HG03175 (cell line): ENCODE data around the gene KRTAP2-3.
"Not testable (repeated sequence)": the region's sequence is repeated elsewhere in the genome, so short reads cannot be mapped to it uniquely, and the experiment has no call there.

Experiments used
- ATAC-seq: cut with Tn5 transposase; IDR thresholded peaks from one replicate; pipeline ENCODE4 v1.9.1; 2021; ENCODE audit warnings: mild to moderate bottlenecking, moderate library complexity; ENCODE audit not compliant: unreplicated experiment

Gene KRTAP2-3

DNA sequence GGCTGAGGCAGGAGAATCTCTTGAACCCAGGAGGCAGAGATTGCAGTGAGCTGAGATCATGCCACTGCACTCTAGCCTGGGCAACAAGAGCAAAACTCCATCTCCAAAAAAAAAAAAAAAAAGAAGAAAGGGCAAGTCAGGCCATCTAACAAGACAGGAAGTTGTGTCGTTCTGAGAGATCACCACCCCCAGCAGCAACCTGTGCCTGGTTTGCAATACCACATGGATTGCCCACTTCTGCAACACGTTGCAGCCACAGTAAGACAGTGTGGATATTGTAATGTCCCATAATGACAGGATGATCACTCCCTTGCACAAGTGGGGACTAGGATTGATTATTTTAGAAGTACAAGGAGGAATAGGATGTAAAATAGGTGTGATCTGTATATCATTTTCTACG is 9.1 kb upstream of the KRTAP2-3 start:
- no peak for ATAC-seq

DNA sequence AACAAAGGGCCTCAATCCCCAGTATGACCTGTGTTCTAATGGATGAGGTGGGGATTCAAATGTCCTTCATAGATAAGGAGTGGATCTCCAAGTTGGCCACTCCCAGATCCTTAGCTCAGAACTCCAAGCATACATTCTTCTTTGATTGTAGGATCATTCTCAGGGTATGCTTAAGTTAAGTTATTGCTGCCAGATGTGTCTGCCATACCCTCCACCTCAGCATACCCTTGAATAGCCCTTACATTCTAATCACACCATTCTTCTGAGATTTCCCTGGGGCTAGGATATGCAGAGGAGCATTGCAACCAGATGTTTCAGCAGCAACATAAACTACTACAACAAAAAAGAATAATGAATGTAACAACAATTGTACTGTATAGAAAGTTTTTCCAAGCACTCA is 7.4 kb upstream of the KRTAP2-3 start:
- no peak for ATAC-seq

DNA sequence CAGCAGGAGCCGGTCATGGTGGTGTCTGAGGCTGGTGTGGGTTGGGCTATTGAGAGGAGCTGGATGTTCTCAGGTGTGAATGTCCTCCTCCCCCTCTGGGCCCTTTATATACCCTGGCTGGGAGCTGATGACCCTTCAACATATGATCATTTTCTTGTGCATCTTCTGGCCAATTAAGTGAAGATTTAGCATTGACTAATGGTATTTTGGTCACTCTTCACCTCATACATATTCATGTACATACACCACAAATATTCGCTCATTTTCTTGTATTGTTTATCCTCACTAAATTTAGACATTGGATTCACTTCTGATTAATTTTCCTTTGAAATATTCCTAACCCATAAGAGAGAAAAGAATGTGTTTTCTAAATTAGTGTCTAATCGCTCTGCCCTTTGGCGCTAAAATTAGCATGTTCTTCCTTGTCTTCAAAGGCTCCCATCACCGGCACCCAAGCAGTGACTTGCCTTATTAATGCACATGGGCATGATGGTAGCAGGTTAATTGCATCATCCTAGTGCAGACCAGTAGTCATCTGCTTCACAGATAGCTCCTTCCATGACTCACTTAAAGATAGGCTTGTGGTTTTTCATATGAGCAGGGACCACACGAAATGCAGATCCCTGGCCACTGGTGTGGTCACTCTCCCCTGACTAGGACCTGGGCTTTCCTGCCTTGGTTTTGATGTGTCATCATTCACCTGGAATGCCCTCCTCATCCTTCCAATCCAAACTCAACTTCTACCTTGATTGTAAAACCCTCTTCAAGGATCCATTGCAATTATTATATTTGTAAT is 6.1 kb upstream of the KRTAP2-3 start, which contains the start of gene KRTAP2-4:
Gene KRTAP2-4, minus strand, starts transcription at position 51 of the 796 bp plus-strand sequence. Its CDS starts 34 bp downstream, at position 17.
- ATAC-seq, result no peak

DNA sequence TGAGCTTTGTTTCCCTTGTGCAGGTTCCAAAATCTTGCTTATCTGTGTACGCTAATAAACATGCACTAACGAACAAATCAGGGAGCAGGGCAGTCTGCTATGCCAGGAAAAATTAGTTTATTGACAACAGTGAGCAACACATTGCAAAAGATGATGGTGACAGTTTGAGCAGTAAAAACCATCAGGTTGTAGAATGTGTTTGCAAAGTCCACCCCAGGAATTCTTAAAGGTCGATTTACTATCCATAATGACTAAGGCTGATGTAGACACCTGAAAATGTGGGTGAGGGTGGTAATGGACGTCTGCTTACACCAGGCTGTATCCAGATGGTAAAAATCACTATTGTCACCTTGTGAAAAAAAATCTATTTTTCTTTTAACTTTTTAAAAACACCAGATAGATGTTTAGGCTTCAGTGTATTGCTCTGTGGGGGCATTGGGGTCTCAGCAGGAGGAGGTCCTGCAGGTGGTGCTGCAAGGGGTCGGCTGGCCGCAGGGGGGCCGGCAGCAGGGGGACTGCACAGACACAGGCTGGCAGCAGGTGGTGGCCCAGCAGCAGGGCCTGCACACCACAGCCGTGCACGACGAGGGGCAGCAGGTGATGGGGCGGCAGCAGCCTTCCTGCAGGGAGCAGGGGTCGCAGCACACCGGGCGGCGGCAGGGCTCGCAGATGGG is 5.2 kb upstream of the KRTAP2-3 start:
- not testable (repeated sequence) for ATAC-seq

DNA sequence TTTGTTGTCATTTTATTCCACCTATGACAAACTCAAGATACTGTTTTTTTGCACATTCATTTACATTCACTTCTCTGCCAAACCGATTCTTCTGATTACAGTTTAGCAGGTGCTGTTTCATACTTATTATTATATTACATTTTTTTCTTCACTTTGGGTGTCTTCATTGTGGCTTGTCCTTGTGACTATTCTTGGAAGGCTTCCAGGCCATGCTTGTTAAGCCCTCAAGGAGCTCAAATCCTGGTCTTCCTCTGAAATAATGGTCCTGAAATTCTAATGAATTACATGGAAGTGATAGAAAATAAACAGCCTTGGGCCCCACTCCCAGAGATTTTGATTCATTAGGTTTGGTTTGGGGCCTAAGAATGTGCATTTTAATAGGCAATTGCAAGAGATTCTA is 4.4 kb upstream of the KRTAP2-3 start:
- no peak for ATAC-seq

DNA sequence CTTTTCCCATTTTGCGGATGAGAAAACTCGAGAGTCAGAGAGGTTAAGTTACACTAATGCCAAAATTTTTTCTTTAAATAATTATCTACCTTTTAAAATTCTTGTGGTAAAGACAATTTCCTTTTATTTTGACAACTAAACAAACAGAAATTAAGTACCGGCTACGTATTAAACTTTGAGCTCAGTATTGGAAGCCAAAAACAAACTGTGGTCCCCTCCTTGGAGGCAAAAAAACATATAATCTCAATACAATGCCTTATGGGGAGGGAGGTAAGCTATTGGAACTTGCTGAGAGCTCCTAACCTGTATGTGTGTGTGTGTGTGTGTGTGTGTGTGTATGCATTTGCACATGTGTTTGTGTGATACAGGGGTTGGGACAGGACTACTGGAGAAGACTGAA is 3.5 kb upstream of the KRTAP2-3 start:
- ATAC-seq, result no peak

DNA sequence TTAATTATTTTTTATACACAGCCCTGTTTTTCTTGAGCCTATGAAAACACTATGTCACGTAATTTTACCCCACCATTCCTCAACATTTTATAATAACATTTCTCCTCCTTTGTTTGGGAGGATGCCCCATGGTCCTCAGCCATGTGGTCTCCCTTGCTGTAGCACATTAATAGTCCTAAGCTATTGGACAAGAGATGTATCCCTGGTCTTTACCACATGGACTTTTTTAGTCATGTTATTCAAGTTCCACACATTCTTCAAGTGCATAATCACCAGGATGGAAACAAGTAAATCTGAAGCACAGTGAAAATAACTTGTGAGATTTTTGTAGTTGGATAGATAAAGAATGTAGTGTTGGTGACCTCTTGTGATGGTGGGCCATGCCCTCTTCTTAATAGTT is 2.0 kb upstream of the KRTAP2-3 start:
- ATAC-seq, result no peak

DNA sequence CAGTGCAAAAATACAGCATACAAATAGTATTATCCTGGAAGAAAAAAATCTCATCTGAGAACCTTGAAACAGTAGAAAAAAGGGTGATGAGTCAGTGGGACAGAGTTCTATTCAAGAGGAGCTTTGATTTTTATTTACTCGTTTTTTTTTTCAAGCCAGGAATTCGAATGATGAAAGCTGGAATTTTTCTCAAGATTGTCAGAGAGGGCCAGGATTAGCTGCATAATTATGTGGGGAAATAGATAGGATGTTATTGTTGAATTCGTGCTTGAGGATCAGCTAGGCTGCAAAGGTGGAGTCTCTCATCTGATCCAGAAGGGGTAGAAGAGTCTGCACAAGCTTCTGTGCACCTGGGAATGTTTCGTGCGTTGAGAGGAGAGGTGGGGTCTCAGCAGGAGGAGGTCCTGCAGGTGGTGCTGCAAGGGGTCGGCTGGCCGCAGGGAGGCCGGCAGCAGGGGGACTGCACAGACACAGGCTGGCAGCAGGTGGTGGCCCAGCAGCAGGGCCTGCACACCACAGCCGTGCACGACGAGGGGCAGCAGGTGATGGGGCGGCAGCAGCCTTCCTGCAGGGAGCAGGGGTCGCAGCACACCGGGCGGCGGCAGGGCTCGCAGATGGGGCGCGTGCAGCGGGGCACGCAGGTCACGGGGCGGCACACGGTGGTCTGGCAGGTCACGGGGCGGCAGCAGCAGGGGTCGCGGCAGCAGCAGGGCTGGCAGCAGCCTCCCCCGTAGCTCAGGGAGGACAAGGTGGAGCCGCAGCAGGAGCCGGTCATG is 450 bp downstream of the KRTAP2-3 start:
- not testable (repeated sequence) for ATAC-seq

DNA sequence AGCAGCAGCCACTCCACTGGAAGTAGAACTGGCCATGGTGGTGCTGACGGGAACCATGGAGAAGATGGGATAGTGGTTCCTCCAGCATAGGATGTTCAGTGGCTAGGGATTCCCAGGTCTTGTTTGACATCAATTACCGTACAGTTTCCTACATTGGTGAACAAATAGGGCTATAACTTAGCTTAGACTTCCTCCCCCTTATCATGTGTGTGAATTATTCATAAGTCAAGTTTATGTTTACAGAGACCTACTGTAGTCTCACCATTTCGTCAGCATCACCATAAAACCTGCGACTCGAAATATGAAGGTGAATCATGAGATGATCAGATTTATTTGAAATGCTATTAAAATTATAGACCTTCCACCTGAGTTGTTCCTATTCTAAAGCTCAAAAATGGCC is 1.2 kb downstream of the KRTAP2-3 start:
- no peak for ATAC-seq

DNA sequence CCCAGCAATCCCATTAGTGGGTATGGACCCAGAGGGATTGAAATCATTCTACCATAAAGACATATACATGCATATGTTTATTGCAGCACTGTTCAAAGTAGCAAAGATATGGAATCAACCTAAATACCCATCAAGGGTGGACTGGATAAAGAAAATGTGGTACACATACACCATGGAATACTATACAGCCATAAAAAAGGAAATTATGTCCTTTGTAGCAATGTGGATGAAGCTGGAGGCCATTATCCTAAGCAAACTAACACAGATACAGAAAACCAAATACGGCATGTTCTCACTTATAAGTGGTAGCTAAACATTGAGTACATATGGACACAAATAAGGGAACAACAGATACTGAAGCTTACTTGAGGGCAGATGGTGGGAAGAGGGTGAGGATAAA is 2.4 kb downstream of the KRTAP2-3 start:
- ATAC-seq, result no peak

DNA sequence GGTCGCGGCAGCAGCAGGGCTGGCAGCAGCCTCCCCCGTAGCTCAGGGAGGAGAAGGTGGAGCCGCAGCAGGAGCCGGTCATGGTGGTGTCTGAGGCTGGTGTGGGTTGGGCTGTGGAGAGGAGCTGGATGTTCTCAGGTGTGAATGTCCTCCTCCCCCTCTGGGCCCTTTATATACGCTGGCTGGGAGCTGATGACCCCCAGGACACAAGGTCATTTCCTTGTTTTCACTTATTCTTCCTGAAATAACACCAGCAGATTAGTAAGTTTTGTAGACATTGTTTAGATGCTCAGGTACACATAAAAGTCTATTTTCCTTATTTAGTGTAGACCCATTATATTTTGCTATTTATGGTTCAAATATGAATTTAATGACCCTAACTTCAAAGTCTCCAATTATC is 4.8 kb downstream of the KRTAP2-3 start, which contains the start of gene KRTAP2-2:
Gene KRTAP2-2, minus strand, starts transcription at position 101 of the 400 bp plus-strand sequence. Its CDS starts 19 bp downstream, at position 82.
- ATAC-seq, result not testable (repeated sequence)

DNA sequence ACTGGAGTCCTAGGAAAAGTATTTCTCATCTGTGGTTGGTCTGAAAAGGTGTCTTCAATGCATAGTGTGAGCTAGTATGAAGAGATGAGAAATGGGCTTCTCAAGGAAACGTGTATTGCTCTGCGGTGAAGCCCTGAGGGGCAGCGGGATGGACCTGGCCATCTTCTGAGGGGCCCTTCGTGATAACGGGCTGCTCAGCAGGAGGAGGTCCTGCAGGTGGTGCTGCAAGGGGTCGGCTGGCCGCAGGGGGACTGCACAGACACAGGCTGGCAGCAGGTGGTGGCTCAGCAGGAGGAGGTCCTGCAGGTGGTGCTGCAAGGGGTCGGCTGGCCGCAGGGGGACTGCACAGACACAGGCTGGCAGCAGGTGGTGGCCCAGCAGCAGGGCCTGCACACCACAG is 5.4 kb downstream of the KRTAP2-3 start:
- not testable (repeated sequence) for ATAC-seq

DNA sequence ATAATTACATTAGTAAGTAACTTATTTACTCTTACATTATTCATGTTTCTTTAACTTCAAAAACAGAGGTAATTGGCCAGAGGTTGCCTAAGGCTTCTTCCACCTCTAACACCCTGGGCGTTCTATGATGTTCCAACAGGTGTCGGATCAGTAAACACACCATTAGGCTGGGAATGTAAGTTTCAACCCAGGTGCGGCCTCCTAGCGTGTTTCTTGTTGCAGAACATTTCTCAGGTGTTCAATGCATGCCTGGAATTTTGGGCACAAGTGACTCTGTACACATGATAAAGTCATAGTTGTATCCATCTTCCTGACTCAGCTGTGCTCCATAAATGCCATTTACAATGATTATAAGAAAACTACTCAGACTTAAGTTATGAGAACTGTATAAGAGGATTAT is 5.9 kb downstream of the KRTAP2-3 start:
- no peak for ATAC-seq

DNA sequence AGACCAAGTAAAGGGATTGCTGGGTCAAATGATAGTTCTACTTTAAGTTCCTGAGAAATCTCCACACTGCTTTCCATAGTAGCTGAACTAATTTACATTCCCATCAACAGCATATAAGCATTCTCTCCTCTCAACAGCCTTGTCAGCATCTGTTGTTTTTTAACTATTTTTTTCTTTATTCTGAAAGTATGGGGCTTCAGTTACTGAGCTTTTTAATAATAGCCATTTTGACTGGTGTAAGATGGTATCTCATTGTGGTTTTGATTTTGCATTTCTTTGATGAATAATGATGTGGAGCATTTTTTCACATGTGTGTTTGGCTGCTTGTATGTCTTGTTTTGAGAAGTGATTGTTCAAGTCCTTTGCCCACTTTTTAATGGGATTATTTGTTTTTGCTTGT is 7.3 kb downstream of the KRTAP2-3 start:
- ATAC-seq, result no peak

DNA sequence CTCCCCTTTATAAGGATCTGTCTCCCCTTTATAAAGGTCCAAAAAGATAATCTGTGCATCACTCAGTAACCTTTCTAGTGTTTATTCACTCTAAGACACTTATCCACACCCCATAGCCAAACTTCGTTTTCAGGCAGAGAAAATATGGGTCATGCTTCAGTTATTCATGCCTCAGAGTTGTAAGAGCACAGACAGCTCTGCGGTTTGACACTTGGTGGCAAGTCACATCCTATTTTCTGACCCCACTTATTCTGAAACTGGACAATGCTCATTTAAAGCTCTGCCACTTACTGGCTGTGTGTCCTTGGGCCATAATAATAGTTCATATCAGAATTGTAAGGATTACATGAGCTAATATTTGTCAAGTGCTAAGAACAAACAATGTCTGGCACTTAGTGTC is 10.8 kb downstream of the KRTAP2-3 start:
- ATAC-seq, result peak; percentile 55

DNA sequence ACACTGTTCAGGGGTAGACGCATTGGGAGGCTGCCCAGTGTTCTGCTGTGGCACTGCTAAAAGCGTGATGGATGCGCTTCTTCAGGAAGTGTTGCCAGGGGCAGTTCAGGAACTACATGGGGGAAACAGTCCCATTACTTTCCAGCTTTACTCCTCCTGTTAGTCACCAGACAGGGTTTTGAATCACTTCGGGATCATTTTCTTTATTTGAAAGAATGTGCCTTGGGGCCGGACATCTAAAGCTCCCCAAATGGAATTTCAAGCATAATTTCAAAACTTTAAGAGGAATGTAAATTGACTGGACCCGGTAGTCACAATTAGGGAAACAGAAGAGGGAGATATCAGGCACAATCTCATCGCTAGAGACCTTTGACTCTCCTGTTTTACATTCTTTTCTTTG is 11.5 kb downstream of the KRTAP2-3 start:
- ATAC-seq, result no peak

DNA sequence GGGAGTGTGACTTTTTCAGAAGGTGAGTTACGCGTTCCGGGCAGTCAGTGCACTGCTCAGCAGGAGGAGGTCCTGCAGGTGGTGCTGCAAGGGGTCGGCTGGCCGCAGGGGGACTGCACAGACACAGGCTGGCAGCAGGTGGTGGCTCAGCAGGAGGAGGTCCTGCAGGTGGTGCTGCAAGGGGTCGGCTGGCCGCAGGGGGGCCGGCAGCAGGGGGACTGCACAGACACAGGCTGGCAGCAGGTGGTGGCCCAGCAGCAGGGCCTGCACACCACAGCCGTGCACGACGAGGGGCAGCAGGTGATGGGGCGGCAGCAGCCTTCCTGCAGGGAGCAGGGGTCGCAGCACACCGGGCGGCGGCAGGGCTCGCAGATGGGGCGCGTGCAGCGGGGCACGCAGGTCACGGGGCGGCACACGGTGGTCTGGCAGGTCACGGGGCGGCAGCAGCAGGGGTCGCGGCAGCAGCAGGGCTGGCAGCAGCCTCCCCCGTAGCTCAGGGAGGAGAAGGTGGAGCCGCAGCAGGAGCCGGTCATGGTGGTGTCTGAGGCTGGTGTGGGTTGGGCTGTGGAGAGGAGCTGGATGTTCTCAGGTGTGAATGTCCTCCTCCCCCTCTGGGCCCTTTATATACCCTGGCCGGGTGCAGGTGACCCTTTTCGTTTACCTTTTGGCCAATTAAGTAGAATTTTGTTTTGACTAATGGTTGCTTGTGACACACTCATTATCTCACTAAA is 13.0 kb downstream of the KRTAP2-3 start, which contains the start of gene KRTAP2-1:
Gene KRTAP2-1, minus strand, starts transcription at position 582 of the 731 bp plus-strand sequence. Its CDS starts 49 bp downstream, at position 533.
- not testable (repeated sequence) for ATAC-seq

DNA sequence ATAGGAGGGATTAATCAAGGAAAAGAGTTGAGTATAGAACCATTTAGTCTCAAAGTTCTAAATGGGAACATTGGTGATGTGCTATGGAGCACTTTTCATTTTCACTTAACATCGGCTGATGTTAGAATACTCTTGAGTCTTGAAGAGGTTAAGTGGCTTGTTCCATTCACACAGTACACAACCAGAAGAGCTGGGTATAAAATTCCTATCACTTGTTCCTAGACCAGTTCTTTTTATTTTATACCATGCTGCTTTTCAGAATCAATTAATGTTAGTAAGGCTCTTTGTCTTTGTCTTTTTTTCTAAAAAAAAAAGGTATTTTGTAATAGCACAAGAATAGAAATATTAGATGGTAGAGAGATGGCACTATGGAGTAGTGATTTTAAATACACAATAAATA is 17.0 kb downstream of the KRTAP2-3 start:
- ATAC-seq, result no peak

DNA sequence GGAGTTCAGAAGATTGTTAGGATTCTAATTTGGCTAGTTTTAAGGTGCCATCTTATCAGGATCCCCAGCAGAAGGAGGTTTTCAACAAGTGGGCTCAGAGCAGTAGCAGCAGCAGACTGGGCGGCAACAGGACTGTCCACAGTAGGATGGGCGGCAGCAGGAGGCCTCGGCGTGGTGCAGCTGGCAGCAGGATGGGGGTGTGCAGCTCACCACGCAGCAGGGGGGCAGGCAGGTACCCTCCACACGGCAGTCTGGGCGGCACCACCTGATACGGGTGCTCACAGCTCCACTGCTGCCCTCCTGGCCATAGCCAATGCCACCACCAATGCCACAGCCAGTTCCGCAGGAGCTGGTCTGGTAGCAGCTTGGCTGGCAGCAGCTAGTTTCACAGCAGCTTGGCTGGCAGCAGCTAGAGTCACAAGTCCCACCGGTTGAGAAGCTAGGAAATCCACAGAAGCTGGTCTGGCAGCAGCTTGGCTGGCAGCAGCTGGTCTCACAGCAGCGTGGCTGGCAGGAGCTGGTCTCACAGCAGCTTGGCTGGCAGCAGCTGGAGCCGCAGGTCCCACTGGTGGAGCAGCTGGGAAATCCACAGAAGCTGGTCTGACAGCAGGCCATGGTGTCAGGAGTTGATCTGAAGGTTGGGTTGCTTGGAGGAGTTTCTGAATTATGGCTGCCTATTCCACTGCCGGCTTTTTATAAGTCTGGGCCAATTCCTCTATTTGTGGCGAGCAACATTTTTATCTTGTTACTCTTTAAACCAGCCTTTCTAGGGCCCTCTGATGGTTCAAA is 18.9 kb downstream of the KRTAP2-3 start, which contains the start of gene KRTAP1-1:
Gene KRTAP1-1, minus strand, starts transcription at position 668 of the 789 bp plus-strand sequence. Its CDS starts 53 bp downstream, at position 615.
- not testable (repeated sequence) for ATAC-seq
